Measurements from ENCODE around the gene TNC.
A peak's percentile ranks its signal among the peaks of the same experiment; 100 is the strongest.

TNC gene

GRCh38 chr9:115106001-115106400 lies 12.0 kb downstream of the TNC start:
- H3K4me3 ChIP-seq (ENCODE audit: low read length): no peak overlapping the region
- no peak for TF ChIP-seq CTCF (conservative IDR thresholded peaks at IDR 0.05; ENCODE audit: low read depth, low read length)
- peak; percentile 59 for DNase-seq (ENCODE audit: low read depth)

GRCh38 chr9:115104908-115105307 lies 13.0 kb downstream of the TNC start:
- no peak for TF ChIP-seq CTCF (conservative IDR thresholded peaks at IDR 0.05; ENCODE audit: low read depth, low read length)
- no peak overlapping the region for H3K4me3 ChIP-seq (ENCODE audit: low read length)
- peak; percentile 57 for DNase-seq (ENCODE audit: low read depth)

- no peak for DNase-seq (ENCODE audit: low read depth)
- no peak overlapping the region for H3K4me3 ChIP-seq (ENCODE audit: low read length)
- TF ChIP-seq CTCF (conservative IDR thresholded peaks at IDR 0.05; ENCODE audit: low read depth, low read length): no peak
Observed at GRCh38 chr9:115103746-115104477, 14.0 kb downstream of the TNC start.

- no peak overlapping the region for H3K4me3 ChIP-seq (ENCODE audit: low read length)
- TF ChIP-seq CTCF (conservative IDR thresholded peaks at IDR 0.05; ENCODE audit: low read depth, low read length): no peak
- DNase-seq (ENCODE audit: low read depth): no peak
Observed at GRCh38 chr9:115099901-115100300, 18.1 kb downstream of the TNC start.

GRCh38 chr9:115098226-115098965 lies 19.6 kb downstream of the TNC start:
- DNase-seq (ENCODE audit: low read depth): no peak
- H3K4me3 ChIP-seq (ENCODE audit: low read length): no peak overlapping the region
- no peak for TF ChIP-seq CTCF (conservative IDR thresholded peaks at IDR 0.05; ENCODE audit: low read depth, low read length)

- no peak overlapping the region for H3K4me3 ChIP-seq (ENCODE audit: low read length)
- DNase-seq (ENCODE audit: low read depth): no peak
- no peak for TF ChIP-seq CTCF (conservative IDR thresholded peaks at IDR 0.05; ENCODE audit: low read depth, low read length)
Observed at GRCh38 chr9:115093520-115093919, 24.4 kb downstream of the TNC start.

GRCh38 chr9:115090486-115090885 lies 27.5 kb downstream of the TNC start:
- H3K4me3 ChIP-seq (ENCODE audit: low read length): no peak overlapping the region
- no peak for TF ChIP-seq CTCF (conservative IDR thresholded peaks at IDR 0.05; ENCODE audit: low read depth, low read length)
- DNase-seq (ENCODE audit: low read depth): no peak

All from retinal pigment epithelial cell (primary cell).